ACC112 (cell line): ENCODE data around the gene NUDT7.

Experiments
- H2AFZ ChIP-seq: fragments of 200-600 bp; sonication (generic); one replicate; pipeline ENCODE4 v1.6.0; 2017; ENCODE audit warnings: antibody characterized with exemption, low read length; ENCODE audit not compliant: unreplicated experiment
- H3K27ac ChIP-seq: fragments of 200-600 bp; sonication (generic); 2 replicates; pipeline ENCODE4 v1.5.1; 2014; ENCODE audit warnings: low read depth, mild to moderate bottlenecking, antibody characterized with exemption, low read length, moderate library complexity
- H3K27me3 ChIP-seq: fragments of 200-600 bp; sonication (generic); 2 replicates; pipeline ENCODE4 v1.6.1; 2014; ENCODE audit warnings: mild to moderate bottlenecking, antibody characterized with exemption, low read length, moderate library complexity, mixed read lengths; ENCODE audit not compliant: insufficient read depth
- H3K36me3 ChIP-seq: fragments of 200-600 bp; sonication (generic); 2 replicates; pipeline ENCODE4 v1.6.1; 2016; ENCODE audit warnings: mild to moderate bottlenecking, antibody characterized with exemption, low read length, moderate library complexity, mixed read lengths; ENCODE audit not compliant: insufficient read depth
- H3K4me1 ChIP-seq: fragments of 200-600 bp; sonication (generic); one replicate; pipeline ENCODE4 v1.6.1; 2016; ENCODE audit warnings: low read length, mixed read lengths; ENCODE audit not compliant: insufficient read depth, unreplicated experiment, control insufficient read depth
- H3K4me3 ChIP-seq: fragments of 200-600 bp; sonication (generic); 2 replicates; pipeline ENCODE4 v1.5.1; 2014; ENCODE audit warnings: mild to moderate bottlenecking, low read depth, low read length
- H3K79me2 ChIP-seq: fragments of 200-600 bp; sonication (generic); one replicate; pipeline ENCODE4 v1.6.0; 2016; ENCODE audit warnings: low read length; ENCODE audit not compliant: control insufficient read depth, unreplicated experiment, insufficient read depth

NUDT7 gene

GRCh38 chr16:77686385-77686784 lies 35.9 kb upstream of the NUDT7 start:
- H3K79me2 ChIP-seq = no peaks in the 10 kb centered on the region
- H3K27ac ChIP-seq = no peak overlapping the region
- H3K4me1 ChIP-seq = no peaks in the 10 kb centered on the region
- H2AFZ ChIP-seq = no peak overlapping the region
- H3K27me3 ChIP-seq = peaks cover 78% of the 10 kb centered on the region
- no peaks in the 10 kb centered on the region for H3K36me3 ChIP-seq
- H3K4me3 ChIP-seq = no peak overlapping the region

- Histone ChIP-seq H3K79me2 (no peaks in the 10 kb centered on the region), H3K4me3 (no peak overlapping the region), H3K27me3 (peaks cover 54% of the 10 kb centered on the region), H3K4me1 (no peaks in the 10 kb centered on the region), H3K36me3 (no peaks in the 10 kb centered on the region), H3K27ac (no peak overlapping the region), H2AFZ (no peak overlapping the region)
These were observed 32.3 kb upstream of the NUDT7 start for GRCh38 chr16:77689971-77690370.

- H2AFZ ChIP-seq = no peak overlapping the region
- H3K27me3 ChIP-seq = peaks cover 50% of the 10 kb centered on the region
- H3K27ac ChIP-seq = no peak overlapping the region
- no peak overlapping the region for H3K4me3 ChIP-seq
- H3K36me3 ChIP-seq = no peaks in the 10 kb centered on the region
- H3K4me1 ChIP-seq = no peaks in the 10 kb centered on the region
- no peaks in the 10 kb centered on the region for H3K79me2 ChIP-seq
These were observed 31.9 kb upstream of the NUDT7 start for GRCh38 chr16:77690416-77690815.

- no peak overlapping the region for H3K4me3 ChIP-seq
- no peak overlapping the region for H2AFZ ChIP-seq
- H3K4me1 ChIP-seq = no peaks in the 10 kb centered on the region
- no peaks in the 10 kb centered on the region for H3K79me2 ChIP-seq
- H3K27me3 ChIP-seq = peaks cover 37% of the 10 kb centered on the region
- H3K27ac ChIP-seq = no peak overlapping the region
- no peaks in the 10 kb centered on the region for H3K36me3 ChIP-seq
These were observed 29.7 kb upstream of the NUDT7 start for GRCh38 chr16:77692612-77693011.

GRCh38 chr16:77696149-77696548 lies 26.2 kb upstream of the NUDT7 start:
- Histone ChIP-seq H3K4me1 (no peaks in the 10 kb centered on the region), H3K27me3 (peaks cover 32% of the 10 kb centered on the region), H3K27ac (no peak overlapping the region), H3K4me3 (no peak overlapping the region), H2AFZ (no peak overlapping the region), H3K79me2 (no peaks in the 10 kb centered on the region), H3K36me3 (no peaks in the 10 kb centered on the region)

GRCh38 chr16:77700846-77701245 lies 21.5 kb upstream of the NUDT7 start:
- H3K27ac ChIP-seq = no peak overlapping the region

GRCh38 chr16:77705351-77705750 lies 17.0 kb upstream of the NUDT7 start:
- Histone ChIP-seq H3K79me2 (no peaks in the 10 kb centered on the region), H3K27me3 (peaks cover 72% of the 10 kb centered on the region), H3K4me3 (no peak overlapping the region), H2AFZ (no peak overlapping the region), H3K27ac (no peak overlapping the region), H3K36me3 (no peaks in the 10 kb centered on the region), H3K4me1 (no peaks in the 10 kb centered on the region)

More at GRCh38 chr16:77700846-77701245, 21.5 kb upstream of the NUDT7 start:
- H3K4me3 ChIP-seq = no peak overlapping the region
- H3K79me2 ChIP-seq = no peaks in the 10 kb centered on the region
- H3K27me3 ChIP-seq = peaks cover 56% of the 10 kb centered on the region
- H3K36me3 ChIP-seq = no peaks in the 10 kb centered on the region
- H2AFZ ChIP-seq = no peak overlapping the region
- no peaks in the 10 kb centered on the region for H3K4me1 ChIP-seq

GRCh38 chr16:77711179-77711578 lies 11.1 kb upstream of the NUDT7 start:
- H3K36me3 ChIP-seq = no peaks in the 10 kb centered on the region
- H3K27me3 ChIP-seq = peaks cover 33% of the 10 kb centered on the region
- H3K27ac ChIP-seq = no peak overlapping the region
- no peak overlapping the region for H3K4me3 ChIP-seq
- no peaks in the 10 kb centered on the region for H3K4me1 ChIP-seq
- H3K79me2 ChIP-seq = no peaks in the 10 kb centered on the region
- no peak overlapping the region for H2AFZ ChIP-seq

GRCh38 chr16:77711775-77712174 lies 10.5 kb upstream of the NUDT7 start:
- no peak overlapping the region for H2AFZ ChIP-seq
- H3K79me2 ChIP-seq = no peaks in the 10 kb centered on the region
- no peaks in the 10 kb centered on the region for H3K36me3 ChIP-seq
- no peak overlapping the region for H3K27ac ChIP-seq
- no peaks in the 10 kb centered on the region for H3K4me1 ChIP-seq
- peak overlapping the region; percentile 58 for H3K4me3 ChIP-seq
- H3K27me3 ChIP-seq = peaks cover 31% of the 10 kb centered on the region

GRCh38 chr16:77715145-77715544 lies 7.2 kb upstream of the NUDT7 start:
- Histone ChIP-seq H3K27me3 (peaks cover 10% of the 10 kb centered on the region; the same call in 1 of the 2 replicates), H2AFZ (no peak overlapping the region)

GRCh38 chr16:77721752-77722308 lies 484 bp upstream of the NUDT7 start:
- H3K79me2 ChIP-seq = no peaks in the 10 kb centered on the region
- 0 out of 2 replicates have a peak overlapping the region, but pooled peaks have one; percentile 43 for H3K4me3 ChIP-seq
- H2AFZ ChIP-seq = no peak overlapping the region
- H3K27ac ChIP-seq = no peak overlapping the region
- H3K27me3 ChIP-seq = 0 out of 2 replicates have a peak, but pooled peaks cover 5% of the 10 kb centered on the region
- no peaks in the 10 kb centered on the region for H3K36me3 ChIP-seq
- H3K4me1 ChIP-seq = no peaks in the 10 kb centered on the region

More at GRCh38 chr16:77715145-77715544, 7.2 kb upstream of the NUDT7 start:
- H3K4me3 ChIP-seq = no peak overlapping the region
- H3K36me3 ChIP-seq = no peaks in the 10 kb centered on the region
- no peaks in the 10 kb centered on the region for H3K4me1 ChIP-seq
- H3K79me2 ChIP-seq = no peaks in the 10 kb centered on the region
- no peak overlapping the region for H3K27ac ChIP-seq
